Tibial artery (tissue), 4 donors: ENCODE data around the gene RERE.

Source experiments
- DNase-seq, 2 donors: peaks; one replicate each; pipeline ENCODE4 v3.0.0-alpha.2; 2019
- H3K27ac ChIP-seq, 2 donors: fragments of 200-600 bp; sonication (generic) in 1 of 2; 1 replicate in 1 of 2; 2 replicates in 1 of 2; pipeline ENCODE4 v1.5.1; 2018 to 2019; ENCODE audit warnings: mild to moderate bottlenecking in 1 of 2
- H3K27me3 ChIP-seq, 2 donors: fragments of 200-600 bp; sonication (generic) in 1 of 2; one replicate each; pipeline versions ENCODE4 v1.5.1 to v1.6.0; 2016 to 2019
- H3K36me3 ChIP-seq, 3 donors: fragments of 200-600 bp; sonication (generic) in 2 of 3; one replicate each; pipeline ENCODE4 v1.5.1; 2016 to 2019; ENCODE audit warnings: mild to moderate bottlenecking in 2 of 3
- H3K4me1 ChIP-seq, 4 donors: fragments of 200-600 bp; sonication (generic) in 2 of 4; 1 replicate in 3 of 4; 2 replicates in 1 of 4; pipeline ENCODE4 v1.5.1; 2016 to 2019
- H3K4me3 ChIP-seq, 2 donors: fragments of 200-600 bp; sonication (generic) in 1 of 2; 1 replicate in 1 of 2; 2 replicates in 1 of 2; pipeline ENCODE4 v1.5.1; 2018 to 2019; ENCODE audit warnings: mild to moderate bottlenecking in 2 of 2
- H3K9me3 ChIP-seq, 3 donors: fragments of 200-600 bp; sonication (generic) in 1 of 3; one replicate each; pipeline ENCODE4 v1.5.1; 2016 to 2019
- CTCF ChIP-seq, 2 experiments: fragments of 200-600 bp in 1 of 2; fragments of 450-650 bp in 1 of 2; IDR thresholded peaks; one replicate each; pipeline ENCODE4 v1.5.1; 2017 to 2019; ENCODE audit warnings: antibody characterized with exemption in 2 of 2, mild to moderate bottlenecking in 1 of 2, moderate library complexity in 1 of 2
- intact Hi-C: fragments of 100-400 bp; cut with DNase I; formaldehyde crosslinking; loops from one replicate; pipeline ENCODE4 v1.15.0; 2023; ENCODE audit warnings: low total_unique reads

Gene RERE

GRCh38 chr1:8487249-8487648, 330.2 kb downstream of the RERE start:
- no peaks in the 10 kb centered on the region for H3K27me3 ChIP-seq
- intact Hi-C loops: no loop called here
- no peak for DNase-seq
- no peaks in the 10 kb centered on the region for H3K36me3 ChIP-seq
- H3K4me1 ChIP-seq: peaks cover 0 to 10% (median 5%) of the 10 kb centered on the region in 4 donors
- TF ChIP-seq CTCF (IDR thresholded peaks at IDR 0.05): no peak
- no peaks in the 10 kb centered on the region for H3K9me3 ChIP-seq
- no peak overlapping the region for H3K27ac ChIP-seq
- H3K4me3 ChIP-seq: no peak overlapping the region

GRCh38 chr1:8486047-8486446, 331.4 kb downstream of the RERE start:
- no peak overlapping the region for H3K4me3 ChIP-seq
- no peak for TF ChIP-seq CTCF (IDR thresholded peaks at IDR 0.05)
- peaks cover 0 to 10% (median 3%) of the 10 kb centered on the region in 4 donors for H3K4me1 ChIP-seq
- intact Hi-C loops: no loop called here
- no peaks in the 10 kb centered on the region for H3K36me3 ChIP-seq
- no peak for DNase-seq
- no peaks in the 10 kb centered on the region for H3K9me3 ChIP-seq
- H3K27me3 ChIP-seq: no peaks in the 10 kb centered on the region
- no peak overlapping the region for H3K27ac ChIP-seq

- no peak for TF ChIP-seq CTCF (IDR thresholded peaks at IDR 0.05)
- Histone ChIP-seq H3K9me3 (no peaks in the 10 kb centered on the region), H3K4me3 (no peak overlapping the region), H3K36me3 (no peaks in the 10 kb centered on the region), H3K4me1 (peaks cover 0 to 12% (median 3%) of the 10 kb centered on the region in 4 donors), H3K27me3 (no peaks in the 10 kb centered on the region), H3K27ac (no peak overlapping the region)
- intact Hi-C loops: no loop called here
- no peak for DNase-seq
These were observed 333.9 kb downstream of the RERE start for GRCh38 chr1:8483586-8483985.

- no peaks in the 10 kb centered on the region for H3K27me3 ChIP-seq
- no peaks in the 10 kb centered on the region for H3K36me3 ChIP-seq
- intact Hi-C loops: no loop called here
- H3K4me1 ChIP-seq: peaks cover 0 to 18% (median 4%) of the 10 kb centered on the region in 4 donors
- no peak overlapping the region for H3K4me3 ChIP-seq
- TF ChIP-seq CTCF (IDR thresholded peaks at IDR 0.05): no peak
- no peaks in the 10 kb centered on the region for H3K9me3 ChIP-seq
- DNase-seq: no peak
- H3K27ac ChIP-seq: no peak overlapping the region
These were observed 334.5 kb downstream of the RERE start for GRCh38 chr1:8482979-8483381.

- Histone ChIP-seq H3K4me1 (peaks cover 0 to 29% (median 10%) of the 10 kb centered on the region in 4 donors), H3K9me3 (no peaks in the 10 kb centered on the region), H3K27ac (no peak overlapping the region), H3K4me3 (no peak overlapping the region), H3K36me3 (no peaks in the 10 kb centered on the region), H3K27me3 (no peaks in the 10 kb centered on the region)
- DNase-seq: no peak
- intact Hi-C loops: no loop called here
- no peak for TF ChIP-seq CTCF (IDR thresholded peaks at IDR 0.05)
These were observed 335.6 kb downstream of the RERE start for GRCh38 chr1:8481650-8482380.
